HG02973 (cell line): ENCODE results near the gene NHLRC1.

Experiments
- ATAC-seq: cut with Tn5 transposase; IDR thresholded peaks from one replicate; pipeline ENCODE4 v1.9.1; 2021; ENCODE audit warnings: moderate library complexity; ENCODE audit not compliant: unreplicated experiment

Gene NHLRC1

GRCh38 chr6:18088419-18089296, 33.8 kb downstream of the NHLRC1 start:
- no peak for ATAC-seq

- no peak for ATAC-seq
Observed at GRCh38 chr6:18087396-18088165, 34.9 kb downstream of the NHLRC1 start.

GRCh38 chr6:18081025-18081668, 41.3 kb downstream of the NHLRC1 start:
- ATAC-seq = no peak

GRCh38 chr6:18080544-18080943, 41.9 kb downstream of the NHLRC1 start:
- ATAC-seq = no peak

- ATAC-seq = no peak
Observed at GRCh38 chr6:18078866-18079265, 43.6 kb downstream of the NHLRC1 start.

- no peak for ATAC-seq
Observed at GRCh38 chr6:18076231-18076630, 46.2 kb downstream of the NHLRC1 start.

GRCh38 chr6:18072841-18073240, 49.6 kb downstream of the NHLRC1 start:
- ATAC-seq = no peak

GRCh38 chr6:18070486-18070885, 52.0 kb downstream of the NHLRC1 start:
- ATAC-seq = no peak
